ENCODE measurements around the gene OR2V2. TPM values are rescaled to one million over a fixed set of nuclear protein-coding genes. Genes with fewer than 3 reads are reported as not detected.
"Not testable (repeated sequence)": the region's sequence is repeated elsewhere in the genome, so short reads cannot be mapped to it uniquely, and the experiment has no call there.

OR2V2 gene
- total and polyA plus RNA-seq, 2 experiments from 2014 or later: not detected

- H3K9me3 ChIP-seq (ENCODE audit: low read depth); H3K36me3 ChIP-seq; DNase-seq (ENCODE audit: low read depth in 1 of 2, low spot score in 1 of 2); H3K27ac ChIP-seq; H3K4me3 ChIP-seq; H3K4me1 ChIP-seq (ENCODE audit: low read depth): not testable (repeated sequence)
- H3K27me3 ChIP-seq: peaks cover 18% of the 10 kb centered on the region
These were observed 42.6 kb upstream of the OR2V2 start for GRCh38 chr5:181104606-181105390.

- peaks cover 11% of the 10 kb centered on the region for H3K27me3 ChIP-seq
- TF ChIP-seq, protein P1, sequence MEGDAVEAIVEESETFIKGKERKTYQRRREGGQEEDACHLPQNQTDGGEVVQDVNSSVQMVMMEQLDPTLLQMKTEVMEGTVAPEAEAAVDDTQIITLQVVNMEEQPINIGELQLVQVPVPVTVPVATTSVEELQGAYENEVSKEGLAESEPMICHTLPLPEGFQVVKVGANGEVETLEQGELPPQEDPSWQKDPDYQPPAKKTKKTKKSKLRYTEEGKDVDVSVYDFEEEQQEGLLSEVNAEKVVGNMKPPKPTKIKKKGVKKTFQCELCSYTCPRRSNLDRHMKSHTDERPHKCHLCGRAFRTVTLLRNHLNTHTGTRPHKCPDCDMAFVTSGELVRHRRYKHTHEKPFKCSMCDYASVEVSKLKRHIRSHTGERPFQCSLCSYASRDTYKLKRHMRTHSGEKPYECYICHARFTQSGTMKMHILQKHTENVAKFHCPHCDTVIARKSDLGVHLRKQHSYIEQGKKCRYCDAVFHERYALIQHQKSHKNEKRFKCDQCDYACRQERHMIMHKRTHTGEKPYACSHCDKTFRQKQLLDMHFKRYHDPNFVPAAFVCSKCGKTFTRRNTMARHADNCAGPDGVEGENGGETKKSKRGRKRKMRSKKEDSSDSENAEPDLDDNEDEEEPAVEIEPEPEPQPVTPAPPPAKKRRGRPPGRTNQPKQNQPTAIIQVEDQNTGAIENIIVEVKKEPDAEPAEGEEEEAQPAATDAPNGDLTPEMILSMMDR (IDR thresholded peaks at IDR 0.05; ENCODE audit: low read depth, low read length): no peak
- H3K36me3 ChIP-seq: no peaks in the 10 kb centered on the region
- no peak overlapping the region for H3K27ac ChIP-seq
- no peaks in the 10 kb centered on the region for H3K9me3 ChIP-seq (ENCODE audit: low read depth)
- no peaks in the 10 kb centered on the region for H3K4me1 ChIP-seq (ENCODE audit: low read depth)
- H3K4me3 ChIP-seq: no peak overlapping the region
- DNase-seq (ENCODE audit: low read depth in 1 of 2, low spot score in 1 of 2): no peak
These were observed 41.9 kb upstream of the OR2V2 start for GRCh38 chr5:181105391-181106025.

DNA sequence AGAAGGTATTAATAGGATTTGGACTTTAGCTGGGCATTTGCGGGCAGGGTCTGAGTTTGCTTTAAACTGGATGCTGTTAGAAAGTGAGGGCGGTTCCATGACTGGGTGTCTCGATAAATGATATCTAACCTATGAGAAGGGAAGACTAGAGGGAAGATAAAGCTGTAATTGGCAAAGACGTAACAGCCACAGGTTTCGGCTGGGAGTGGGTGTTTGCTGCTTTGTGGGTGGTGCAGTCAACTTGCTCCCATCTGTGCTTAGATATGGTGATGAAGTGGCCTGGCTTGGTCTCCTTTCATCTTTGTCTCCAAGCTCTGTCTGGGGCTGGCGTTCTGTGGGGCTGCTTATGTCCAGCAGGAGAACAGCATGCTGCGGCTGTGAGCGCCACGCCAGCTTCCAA is 39.7 kb upstream of the OR2V2 start:
- H3K9me3 ChIP-seq (ENCODE audit: low read depth): no peaks in the 10 kb centered on the region
- TF ChIP-seq, protein P1 (IDR thresholded peaks at IDR 0.05; ENCODE audit: low read depth, low read length): no peak
- no peaks in the 10 kb centered on the region for H3K36me3 ChIP-seq
- no peak overlapping the region for H3K4me3 ChIP-seq
- H3K27ac ChIP-seq: no peak overlapping the region
- no peaks in the 10 kb centered on the region for H3K4me1 ChIP-seq (ENCODE audit: low read depth)
- DNase-seq (ENCODE audit: low read depth in 1 of 2, low spot score in 1 of 2): no peak
- peaks cover 7% of the 10 kb centered on the region for H3K27me3 ChIP-seq

- Histone ChIP-seq H3K9me3 (ENCODE audit: low read depth) (no peaks in the 10 kb centered on the region), H3K27me3 (peaks cover 7% of the 10 kb centered on the region), H3K36me3 (no peaks in the 10 kb centered on the region)
These were observed 38.7 kb upstream of the OR2V2 start for GRCh38 chr5:181108578-181109165.

GRCh38 chr5:181109489-181110013 is 37.8 kb upstream of the OR2V2 start:
- no peak overlapping the region for H3K27ac ChIP-seq
- DNase-seq (ENCODE audit: low read depth in 1 of 2, low spot score in 1 of 2): no peak
- H3K9me3 ChIP-seq (ENCODE audit: low read depth): no peaks in the 10 kb centered on the region
- no peak overlapping the region for H3K4me3 ChIP-seq
- H3K36me3 ChIP-seq: no peaks in the 10 kb centered on the region
- no peaks in the 10 kb centered on the region for H3K4me1 ChIP-seq (ENCODE audit: low read depth)
- H3K27me3 ChIP-seq: peaks cover 7% of the 10 kb centered on the region
- TF ChIP-seq, protein P1 (IDR thresholded peaks at IDR 0.05; ENCODE audit: low read depth, low read length): no peak

More at GRCh38 chr5:181108578-181109165, 38.7 kb upstream of the OR2V2 start:
- Histone ChIP-seq H3K4me1 (ENCODE audit: low read depth) (no peaks in the 10 kb centered on the region), H3K4me3 (no peak overlapping the region), H3K27ac (no peak overlapping the region)
- DNase-seq (ENCODE audit: low read depth in 1 of 2, low spot score in 1 of 2): no peak
- TF ChIP-seq, protein P1 (IDR thresholded peaks at IDR 0.05; ENCODE audit: low read depth, low read length): no peak
